HG03103 (cell line): Measurements from ENCODE around the gene GOLGA7B.

Source experiments
- ATAC-seq: cut with Tn5 transposase; IDR thresholded peaks from one replicate; pipeline ENCODE4 v1.9.1; 2021; ENCODE audit warnings: low read depth; ENCODE audit not compliant: unreplicated experiment

Gene GOLGA7B

DNA sequence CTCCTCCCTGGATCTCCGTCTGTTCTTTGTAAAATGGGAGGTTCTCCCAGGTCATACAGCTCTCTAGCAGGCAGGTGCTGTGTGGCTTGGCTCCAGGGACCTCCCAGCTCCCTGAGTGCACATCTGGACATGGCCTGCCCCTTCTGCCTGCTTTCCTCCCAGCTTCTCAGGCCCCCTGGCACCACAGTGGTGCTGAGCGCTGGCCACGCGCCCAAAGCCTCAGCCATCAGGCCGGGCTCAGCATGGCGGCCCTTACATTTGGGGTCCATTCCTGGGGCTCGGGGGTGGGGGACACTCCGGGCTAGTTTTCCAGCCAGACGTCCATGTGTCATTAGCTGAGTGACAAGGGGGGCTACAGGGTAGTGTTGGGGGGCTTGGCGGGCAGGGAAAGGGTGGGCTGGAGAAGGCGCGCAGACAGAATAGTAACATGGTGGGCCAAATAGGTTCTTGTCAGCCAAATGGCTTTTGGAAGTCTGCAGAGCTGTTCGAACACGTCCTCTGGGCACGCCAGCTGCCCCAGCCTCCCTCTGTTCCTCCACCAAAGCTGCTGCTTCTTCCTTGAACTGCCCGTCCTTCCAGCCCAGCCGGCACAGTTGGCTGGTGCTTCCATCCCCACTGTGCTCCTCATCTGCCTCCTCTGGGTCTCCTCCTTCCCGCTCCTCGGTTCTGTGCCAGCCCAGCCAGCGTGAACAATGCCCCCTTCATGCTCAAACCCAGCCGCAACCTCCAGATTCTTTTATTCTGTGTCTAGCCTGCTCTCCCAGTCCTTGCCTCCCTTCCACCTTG is 65.9 kb downstream of the GOLGA7B start:
- ATAC-seq = no peak

DNA sequence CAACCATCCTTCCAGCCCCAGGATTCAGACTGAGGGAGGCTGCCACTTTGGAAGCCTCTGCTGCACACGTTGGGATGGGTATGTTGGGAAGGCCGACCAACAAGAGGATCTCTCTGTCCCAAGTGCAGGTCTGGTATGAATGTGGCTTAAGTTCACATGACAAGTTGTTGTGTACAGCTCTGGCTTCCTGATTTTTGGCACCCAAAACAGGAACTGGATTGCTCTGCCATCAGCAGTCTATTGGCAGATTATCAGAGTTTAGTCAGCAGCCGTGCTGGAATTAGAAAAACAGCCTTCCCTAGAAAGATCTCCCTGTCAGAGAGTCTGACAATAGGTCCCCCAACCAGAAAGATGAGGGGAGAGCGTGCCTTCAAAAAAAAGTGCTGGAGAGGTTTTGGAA is 66.9 kb downstream of the GOLGA7B start:
- ATAC-seq = no peak

- no peak for ATAC-seq
Measured at GRCh38 chr10:97919012-97919411, 69.4 kb downstream of the GOLGA7B start.

GRCh38 chr10:97920865-97921264 is 71.2 kb downstream of the GOLGA7B start:
- no peak for ATAC-seq
